Esophagus muscularis mucosa (tissue), 4 donors: Measurements from ENCODE around the gene SOX1. TPM values are rescaled to one million over a fixed set of nuclear protein-coding genes. Genes with fewer than 3 reads are reported as not detected.

Experiments
- DNase-seq: peaks from one replicate; pipeline ENCODE4 v3.0.0-alpha.2; 2017; ENCODE audit errors: extremely low spot score
- H3K27ac ChIP-seq, 4 donors: fragments of 200-600 bp; sonication (generic); replicated peaks in 1 of 4; 1 replicate in 3 of 4; 2 replicates in 1 of 4; pipeline ENCODE4 v1.5.1; 2016 to 2019; ENCODE audit warnings: mild to moderate bottlenecking in 1 of 4
- H3K27me3 ChIP-seq, 4 donors: fragments of 200-600 bp; sonication (generic); one replicate each; pipeline versions ENCODE4 v1.5.1 to v1.6.0; 2016 to 2019
- H3K36me3 ChIP-seq, 4 donors: fragments of 200-600 bp; sonication (generic); one replicate each; pipeline ENCODE4 v1.5.1; 2016 to 2019
- H3K4me1 ChIP-seq, 4 donors: fragments of 200-600 bp; sonication (generic); one replicate each; pipeline ENCODE4 v1.5.1; 2016 to 2019
- H3K4me3 ChIP-seq, 4 donors: fragments of 200-600 bp; sonication (generic); 1 replicate in 2 of 4; 2 replicates in 2 of 4; pipeline ENCODE4 v1.5.1; 2016 to 2019; ENCODE audit warnings: mild to moderate bottlenecking in 4 of 4, moderate library complexity in 1 of 4
- H3K9me3 ChIP-seq, 4 donors: fragments of 200-600 bp; sonication (generic); 1 replicate in 3 of 4; 2 replicates in 1 of 4; pipeline ENCODE4 v1.5.1; 2016 to 2019
- EP300 ChIP-seq: sonication (generic); formaldehyde crosslinking; IDR thresholded peaks from one replicate; pipeline ENCODE4 v1.6.1; 2017; ENCODE audit warnings: antibody characterized with exemption
- POLR2A ChIP-seq: fragments of 450-650 bp; IDR thresholded peaks from one replicate; pipeline ENCODE4 v1.6.1; 2017; ENCODE audit warnings: antibody characterized with exemption, moderate library complexity, mild to moderate bottlenecking, low read depth
- POLR2AphosphoS5 ChIP-seq, 2 donors: sonication (generic); formaldehyde crosslinking; IDR thresholded peaks; one replicate each; pipeline ENCODE4 v1.6.1; 2017; ENCODE audit warnings: antibody characterized with exemption in 2 of 2
- WGBS: methylation state at CpG from one replicate; pipeline ENCODE4 v1.1.5; 2018; 5-methylcytosine and 5-hydroxymethylcytosine counted together
- intact Hi-C: fragments of 100-400 bp; cut with DNase I; formaldehyde crosslinking; loops from one replicate; pipeline ENCODE4 v1.15.1; 2023
- total RNA-seq, 4 donors: library from RNA; depleted of rRNA; stranded (reverse); fragments of >200 nt; gene quantifications; one replicate each; pipeline versions ENCODE4 v1.1.0 to v1.2.1, GENCODE V29; 2016
- TF ChIP-seq, protein P1 (sequence below), 3 experiments: fragments of 200-600 bp in 2 of 3; fragments of 450-650 bp in 1 of 3; sonication (generic) in 2 of 3; IDR thresholded peaks; one replicate each; pipeline ENCODE4 v1.5.1; 2017 to 2019; ENCODE audit warnings: antibody characterized with exemption in 3 of 3, mild to moderate bottlenecking in 2 of 3, moderate library complexity in 1 of 3

The SOX1 gene
- total RNA-seq, 4 donors from 2014 or later = under 0.01 to 0.17 TPM; not detected in 2

GRCh38 chr13:112060282-112060830, 6.6 kb upstream of the SOX1 start:
- H3K4me3 ChIP-seq = no peak overlapping the region
- H3K4me1 ChIP-seq = peaks cover 11 to 55% (median 35%) of the 10 kb centered on the region in 4 donors
- no peaks in the 10 kb centered on the region for H3K9me3 ChIP-seq
- DNase-seq = no peak
- H3K27me3 ChIP-seq = peaks cover 0 to 96% (median 71%) of the 10 kb centered on the region in 4 donors
- 27% methylated on average over 14 of the region's 14 CpGs for WGBS
- intact Hi-C loops = no loop called here
- no peak overlapping the region for H3K27ac ChIP-seq
- H3K36me3 ChIP-seq = no peaks in the 10 kb centered on the region
- no peak for TF ChIP-seq EP300
- TF ChIP-seq, protein P1, sequence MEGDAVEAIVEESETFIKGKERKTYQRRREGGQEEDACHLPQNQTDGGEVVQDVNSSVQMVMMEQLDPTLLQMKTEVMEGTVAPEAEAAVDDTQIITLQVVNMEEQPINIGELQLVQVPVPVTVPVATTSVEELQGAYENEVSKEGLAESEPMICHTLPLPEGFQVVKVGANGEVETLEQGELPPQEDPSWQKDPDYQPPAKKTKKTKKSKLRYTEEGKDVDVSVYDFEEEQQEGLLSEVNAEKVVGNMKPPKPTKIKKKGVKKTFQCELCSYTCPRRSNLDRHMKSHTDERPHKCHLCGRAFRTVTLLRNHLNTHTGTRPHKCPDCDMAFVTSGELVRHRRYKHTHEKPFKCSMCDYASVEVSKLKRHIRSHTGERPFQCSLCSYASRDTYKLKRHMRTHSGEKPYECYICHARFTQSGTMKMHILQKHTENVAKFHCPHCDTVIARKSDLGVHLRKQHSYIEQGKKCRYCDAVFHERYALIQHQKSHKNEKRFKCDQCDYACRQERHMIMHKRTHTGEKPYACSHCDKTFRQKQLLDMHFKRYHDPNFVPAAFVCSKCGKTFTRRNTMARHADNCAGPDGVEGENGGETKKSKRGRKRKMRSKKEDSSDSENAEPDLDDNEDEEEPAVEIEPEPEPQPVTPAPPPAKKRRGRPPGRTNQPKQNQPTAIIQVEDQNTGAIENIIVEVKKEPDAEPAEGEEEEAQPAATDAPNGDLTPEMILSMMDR (IDR thresholded peaks at IDR 0.05) = no peak
- TF ChIP-seq POLR2A = no peak
- TF ChIP-seq POLR2AphosphoS5 (IDR thresholded peaks at IDR 0.05) = no peak

GRCh38 chr13:112060899-112061366, 6.0 kb upstream of the SOX1 start:
- no peaks in the 10 kb centered on the region for H3K9me3 ChIP-seq
- DNase-seq = no peak
- intact Hi-C loops = no loop called here
- H3K36me3 ChIP-seq = no peaks in the 10 kb centered on the region
- TF ChIP-seq, protein P1 (IDR thresholded peaks at IDR 0.05) = no peak
- no peak for TF ChIP-seq POLR2AphosphoS5 (IDR thresholded peaks at IDR 0.05)
- 7% methylated on average over 25 of the region's 29 CpGs for WGBS
- H3K27me3 ChIP-seq = peaks cover 0 to 96% (median 68%) of the 10 kb centered on the region in 4 donors
- no peak overlapping the region for H3K4me3 ChIP-seq
- H3K27ac ChIP-seq = no peak overlapping the region
- H3K4me1 ChIP-seq = peaks cover 10 to 53% (median 31%) of the 10 kb centered on the region in 4 donors

- DNase-seq = no peak
- Histone ChIP-seq H3K9me3 (no peaks in the 10 kb centered on the region), H3K27me3 (peaks cover 0 to 96% (median 67%) of the 10 kb centered on the region in 4 donors), H3K4me1 (peaks cover 15 to 53% (median 31%) of the 10 kb centered on the region in 4 donors), H3K27ac (no peak overlapping the region), H3K36me3 (no peaks in the 10 kb centered on the region), H3K4me3 (no peak overlapping the region)
- no peak for TF ChIP-seq POLR2A
- TF ChIP-seq EP300 = no peak
- TF ChIP-seq, protein P1 (IDR thresholded peaks at IDR 0.05) = no peak
- TF ChIP-seq POLR2AphosphoS5 (IDR thresholded peaks at IDR 0.05) = no peak
- intact Hi-C loops = no loop called here
- 11% methylated on average over 7 of the region's 52 CpGs for WGBS
These were observed 5.4 kb upstream of the SOX1 start for GRCh38 chr13:112061367-112062061.

- intact Hi-C loops = no loop called here
- DNase-seq = no peak
- H3K9me3 ChIP-seq = no peaks in the 10 kb centered on the region
- no peak overlapping the region for H3K4me3 ChIP-seq
- WGBS = 15% methylated on average over 25 of the region's 25 CpGs
- H3K4me1 ChIP-seq = peaks cover 11 to 53% (median 31%) of the 10 kb centered on the region in 4 donors
- H3K36me3 ChIP-seq = no peaks in the 10 kb centered on the region
- H3K27ac ChIP-seq = no peak overlapping the region
- peaks cover 0 to 96% (median 65%) of the 10 kb centered on the region in 4 donors for H3K27me3 ChIP-seq
- TF ChIP-seq POLR2AphosphoS5 (IDR thresholded peaks at IDR 0.05) (no peak), EP300 (no peak)
These were observed 4.8 kb upstream of the SOX1 start for GRCh38 chr13:112062072-112062567.
